NCI-H187 (cell line): ENCODE results near the gene KLHL3.

ENCODE experiments used
- DNase-seq, 2 experiments: peaks; one replicate each; lab custom pipeline; 2025; lab: John Stamatoyannopoulos, UW

The KLHL3 gene

DNA sequence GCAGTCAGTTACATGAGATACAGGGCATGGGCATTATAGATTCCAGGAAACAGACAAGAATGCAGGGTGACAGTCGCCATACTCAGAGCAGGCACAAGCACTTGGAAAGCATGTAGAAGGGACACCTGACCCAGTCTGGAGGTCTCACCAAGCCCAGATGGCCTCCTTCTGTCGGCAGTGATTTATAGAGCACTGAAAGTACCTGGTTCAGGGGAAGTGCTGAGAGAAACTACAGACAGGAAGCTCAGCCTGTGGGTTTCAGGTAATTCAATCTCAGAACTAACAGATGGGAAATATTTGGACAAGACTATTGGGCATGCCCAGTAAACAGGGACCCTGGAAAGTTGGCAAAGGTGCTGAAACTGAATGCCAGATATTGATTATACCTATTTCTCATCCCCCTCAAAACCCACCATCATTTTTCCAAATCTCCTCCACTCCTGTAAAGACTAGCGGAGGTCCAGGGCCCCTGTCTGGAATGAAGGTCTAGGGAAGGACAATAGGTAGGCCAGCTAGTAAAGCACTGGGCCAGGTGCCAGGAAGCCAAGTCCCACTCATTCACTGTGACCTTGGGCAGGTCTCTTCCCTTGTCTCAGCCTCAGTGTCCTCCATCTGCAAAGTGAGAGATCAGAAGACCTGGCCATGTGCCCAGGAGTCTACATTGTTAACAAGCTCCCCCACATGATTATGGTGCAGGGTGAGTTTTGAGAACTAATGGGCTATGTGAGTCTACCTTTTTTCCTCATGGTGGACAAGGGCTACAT is 26.9 kb downstream of the KLHL3 start:
- no peak for DNase-seq

DNA sequence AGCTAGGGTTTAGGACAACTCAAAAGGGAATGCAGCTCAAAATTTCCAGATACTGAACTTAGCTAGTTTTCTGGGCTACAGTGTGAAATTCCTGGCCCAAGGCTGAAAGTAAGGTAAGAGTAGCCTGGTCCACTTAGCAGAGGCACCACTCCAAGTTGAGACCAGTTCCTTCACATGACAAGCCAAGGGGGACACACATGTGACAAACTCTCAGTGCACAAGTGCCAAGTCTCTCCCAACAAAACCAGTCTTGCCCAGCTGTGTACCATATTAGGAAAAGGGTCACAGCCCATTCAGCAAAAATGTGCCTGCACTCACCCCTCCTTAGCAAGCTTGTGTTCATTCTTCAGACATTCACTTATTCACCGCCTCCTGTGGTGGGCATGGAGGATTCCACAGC is 27.8 kb downstream of the KLHL3 start:
- no peak for DNase-seq

DNA sequence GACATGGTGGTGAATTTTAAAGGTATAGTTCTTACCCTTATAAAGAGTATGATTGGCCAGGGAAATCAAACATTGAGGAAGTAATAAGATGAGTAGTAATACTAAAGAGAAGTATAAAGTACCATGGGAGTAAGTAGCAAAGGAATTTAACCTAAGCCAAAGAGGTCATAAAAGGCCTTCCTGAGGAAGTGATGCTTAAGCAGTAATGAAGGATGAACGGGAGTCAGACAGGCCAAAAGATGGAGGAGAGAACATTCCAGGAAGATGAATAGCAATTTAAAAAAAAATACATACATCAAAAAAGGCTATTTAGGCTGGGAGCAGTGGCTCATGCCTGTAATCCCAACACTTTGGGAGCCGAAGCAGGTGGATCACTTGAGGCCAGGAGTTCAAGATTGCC is 29.0 kb downstream of the KLHL3 start:
- DNase-seq = no peak

DNA sequence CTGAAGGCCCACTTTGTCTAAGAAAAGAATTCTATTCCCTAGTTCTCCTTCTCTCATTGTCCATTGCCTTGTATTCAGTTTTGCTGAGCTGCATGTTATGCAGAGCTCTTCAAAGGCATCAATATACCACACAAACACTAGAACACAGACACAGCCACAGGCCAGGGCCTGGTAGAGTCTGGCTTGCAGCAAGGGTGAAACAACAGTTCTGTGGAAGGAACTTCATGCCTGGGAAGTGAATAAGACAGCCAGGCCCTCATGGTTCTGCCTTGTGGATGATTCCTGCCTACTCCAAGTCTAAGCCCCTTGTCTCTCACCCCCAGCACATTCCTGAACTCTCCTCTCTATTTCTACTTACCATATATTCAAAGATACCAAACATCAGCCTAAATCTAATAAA is 30.8 kb downstream of the KLHL3 start:
- DNase-seq = no peak

DNA sequence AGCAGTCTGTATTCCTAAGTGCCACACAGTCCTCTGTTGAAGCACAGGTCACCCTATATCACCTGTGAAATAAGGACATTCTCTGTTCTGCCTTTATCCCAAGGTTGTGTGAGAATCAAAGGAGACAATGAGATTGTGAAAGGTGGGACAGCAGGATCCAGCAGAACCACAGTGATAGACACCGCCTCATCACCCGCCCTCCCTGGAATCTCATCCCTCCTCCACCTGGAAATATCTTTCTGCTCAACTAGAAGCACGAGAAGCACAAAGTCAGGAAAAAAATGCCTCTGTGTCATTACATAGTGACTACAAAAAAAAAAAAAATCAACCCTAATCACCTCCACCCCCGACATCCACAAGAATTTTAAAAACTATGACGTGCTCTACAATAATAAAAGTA is 32.3 kb downstream of the KLHL3 start:
- no peak for DNase-seq

DNA sequence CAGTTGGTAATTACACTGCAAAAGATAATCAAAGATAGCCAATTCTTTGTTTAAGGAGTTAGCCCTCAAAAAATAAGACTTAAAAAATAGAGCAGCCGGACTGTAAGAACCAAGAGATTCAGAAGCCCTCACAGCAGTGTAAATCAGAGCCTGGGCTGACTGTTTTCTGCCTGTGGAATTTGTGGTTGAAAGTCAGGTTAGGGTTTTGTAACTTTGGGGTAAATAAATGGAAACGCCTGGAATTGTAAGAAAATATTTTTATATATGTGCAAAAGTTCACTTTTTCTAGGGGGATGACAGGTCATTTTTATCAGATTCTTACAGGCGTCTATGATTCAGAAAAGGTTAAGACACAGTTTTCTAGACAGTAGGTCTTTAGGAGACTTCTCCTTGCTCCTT is 35.6 kb downstream of the KLHL3 start:
- no peak for DNase-seq

DNA sequence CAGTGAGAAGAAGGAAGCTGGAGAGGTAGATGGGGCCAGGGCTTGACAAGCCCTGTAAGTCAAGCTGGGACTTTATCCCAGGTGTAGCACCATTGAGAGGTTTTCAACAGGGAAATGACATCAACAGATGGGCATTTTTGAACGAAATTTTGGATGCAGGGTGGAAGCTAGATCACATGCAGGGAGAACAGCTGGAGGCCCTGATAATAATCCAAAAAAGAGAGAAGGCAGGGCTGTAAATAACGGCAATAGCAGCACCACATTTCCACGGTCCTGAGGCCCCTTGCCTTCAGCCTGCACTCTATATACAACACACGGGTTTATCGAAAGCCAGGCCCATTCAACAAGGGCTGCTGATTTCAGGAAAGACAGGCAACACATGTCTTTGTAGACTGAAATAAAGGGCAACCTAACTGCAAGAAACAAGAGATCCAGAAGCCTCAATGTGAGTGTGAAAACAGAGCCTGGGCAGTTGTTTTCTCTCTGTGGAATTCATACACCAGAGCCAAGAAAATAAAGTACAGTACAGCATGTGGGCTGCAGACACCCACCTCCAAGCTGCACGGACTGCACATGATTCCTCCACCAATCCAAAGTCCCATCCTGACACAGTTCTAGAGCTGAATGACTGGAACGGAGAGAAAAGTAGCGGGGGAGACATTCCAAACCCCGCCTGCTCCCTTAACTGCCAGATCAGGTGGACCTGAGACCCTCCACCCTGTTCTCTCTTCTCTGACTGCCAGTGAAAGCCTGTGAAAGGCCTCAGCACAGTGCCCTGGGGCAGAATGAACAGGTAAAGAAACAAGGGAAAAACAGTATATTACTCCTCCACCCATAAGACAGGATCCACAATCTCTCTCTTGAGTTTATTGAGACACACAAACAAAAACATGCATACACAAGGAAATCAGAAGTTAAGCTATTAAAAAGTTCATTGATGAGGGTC is 36.3 kb downstream of the KLHL3 start:
- no peak for DNase-seq

DNA sequence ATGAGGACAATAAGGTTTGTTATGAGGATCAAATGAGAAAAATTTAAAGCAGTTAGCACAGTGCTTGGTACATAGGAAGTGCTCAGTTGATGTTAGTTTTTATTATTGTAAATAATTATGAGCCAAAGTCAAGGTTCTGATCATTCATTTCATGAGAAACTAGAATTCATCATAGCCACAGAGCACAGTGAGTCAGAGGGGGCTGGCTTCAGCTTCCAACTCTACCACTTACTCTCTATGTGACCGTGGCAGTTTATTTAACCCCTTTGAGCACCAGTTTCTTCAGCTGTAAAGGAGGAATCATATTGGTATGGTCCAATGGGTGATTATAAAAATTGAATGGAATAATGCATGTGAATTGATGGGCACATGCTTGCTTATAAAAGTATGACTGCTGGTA is 39.4 kb downstream of the KLHL3 start:
- no peak for DNase-seq

DNA sequence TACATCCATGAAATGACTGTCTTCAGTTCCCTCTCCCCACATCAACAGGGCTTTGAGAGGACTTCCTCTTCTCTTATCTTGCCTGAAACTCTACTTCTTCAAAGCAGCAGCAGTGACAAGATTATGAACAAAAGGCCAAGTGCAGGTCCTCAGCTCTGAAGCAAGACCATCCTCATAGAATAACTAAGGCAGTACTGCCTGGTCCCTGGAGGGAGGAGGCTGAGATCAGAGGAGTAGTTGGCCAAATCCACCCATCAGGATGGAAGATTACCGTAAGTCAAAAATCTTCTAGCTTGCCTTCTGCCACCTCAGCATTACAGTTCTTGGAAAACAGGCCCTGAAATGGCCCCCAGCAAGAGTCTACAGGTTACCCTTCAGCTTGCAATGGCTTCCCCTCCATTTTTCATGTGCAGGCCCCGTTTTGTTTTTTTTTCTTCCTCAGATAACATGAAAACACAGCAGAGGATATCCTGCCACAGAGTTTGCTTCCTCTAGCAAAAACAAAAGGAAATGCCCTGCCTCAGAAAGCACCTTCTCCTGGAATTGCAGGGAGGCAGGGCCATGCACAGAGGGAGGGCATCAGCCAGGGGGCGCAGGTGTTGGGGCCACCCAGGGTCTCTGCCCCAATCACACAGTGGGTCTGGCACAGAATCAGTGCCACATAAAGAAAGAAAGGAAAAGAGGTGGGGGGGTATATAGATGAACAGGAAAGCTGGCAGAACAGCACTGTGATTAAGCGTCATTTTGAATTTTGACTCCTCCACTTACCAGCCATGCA is 40.0 kb downstream of the KLHL3 start:
- DNase-seq = no peak

DNA sequence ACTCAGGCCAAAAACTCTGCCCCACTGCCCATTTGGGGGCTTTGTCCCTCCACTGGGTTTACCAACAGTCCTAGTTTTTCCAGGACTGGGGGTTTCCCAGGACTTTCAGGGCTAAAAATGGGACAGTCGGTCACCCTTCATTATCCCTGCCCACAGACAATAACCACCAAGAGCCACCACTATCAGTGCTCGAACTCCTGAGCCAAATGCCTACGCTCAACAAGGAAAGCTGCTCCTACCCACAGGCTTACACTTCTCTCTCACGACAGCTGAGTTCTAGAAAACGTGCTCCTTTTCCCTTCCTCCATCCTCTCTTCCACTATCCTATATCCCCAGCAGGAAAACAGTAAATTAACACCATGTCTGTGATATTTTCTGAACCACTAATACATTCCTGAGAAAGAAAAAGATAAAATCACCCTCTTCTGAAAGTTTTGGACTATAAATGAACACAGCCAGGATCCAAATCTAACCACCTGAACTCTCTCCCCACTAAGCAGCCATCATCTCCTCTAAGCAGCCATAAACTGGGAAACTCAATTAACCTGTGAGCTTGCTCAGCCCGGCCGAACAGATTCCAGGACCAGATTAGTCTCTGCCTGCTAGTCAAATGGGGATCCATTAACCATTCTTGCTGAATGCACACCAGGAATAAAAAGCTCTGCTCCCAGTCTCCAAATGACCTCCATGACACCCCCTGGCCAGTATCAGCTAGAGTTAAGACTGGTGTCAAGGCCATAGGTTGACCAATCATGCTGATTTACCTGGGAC is 41.8 kb downstream of the KLHL3 start:
- no peak for DNase-seq

DNA sequence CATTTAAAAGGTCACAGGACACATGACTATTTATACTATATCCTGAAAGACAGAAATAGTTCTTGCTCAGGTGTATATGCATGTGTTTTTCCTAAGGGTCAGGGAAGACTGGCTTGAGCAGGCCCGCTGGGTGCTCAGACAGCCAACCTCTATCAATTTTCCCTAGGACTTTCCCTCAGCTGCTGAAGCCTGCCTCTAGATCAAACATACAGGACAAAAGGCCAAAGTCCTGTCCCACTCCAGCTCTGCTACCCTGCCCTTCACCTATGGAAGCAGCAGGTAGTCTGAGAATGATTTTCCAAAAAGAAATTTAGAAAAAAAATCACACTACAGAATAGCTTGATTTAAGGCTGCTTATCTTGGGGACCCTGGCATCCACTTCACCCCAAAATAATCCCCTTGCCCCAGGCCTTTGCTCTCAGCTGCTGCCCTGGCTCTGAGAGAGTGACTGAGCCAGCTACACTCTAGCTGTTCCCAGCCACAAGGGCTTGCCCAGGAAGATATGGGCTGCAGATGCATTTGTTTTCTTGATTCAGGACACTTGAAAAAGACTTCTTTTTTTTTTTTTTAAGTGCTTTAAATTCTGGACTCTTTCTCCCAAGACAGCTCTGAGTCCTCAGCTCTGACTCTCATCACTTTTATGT is 42.5 kb downstream of the KLHL3 start:
- no peak for DNase-seq

DNA sequence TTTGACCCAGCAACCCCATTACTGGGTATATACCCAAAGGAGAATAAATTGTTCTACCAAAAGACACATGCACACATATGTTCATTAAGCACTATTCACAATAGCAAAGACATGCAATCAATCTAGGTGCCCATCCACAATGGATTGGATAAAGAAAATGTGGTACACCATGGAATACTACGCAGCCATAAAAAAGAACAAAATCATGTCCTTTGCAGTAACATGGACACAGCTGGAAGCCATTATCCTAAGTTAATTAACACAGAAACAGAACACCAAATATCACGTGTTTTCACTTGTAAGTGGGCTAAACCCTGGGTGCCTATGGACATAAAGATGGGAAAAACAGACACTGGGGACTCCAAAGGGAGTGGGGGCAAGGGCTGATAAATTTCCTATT is 46.6 kb downstream of the KLHL3 start:
- no peak for DNase-seq

DNA sequence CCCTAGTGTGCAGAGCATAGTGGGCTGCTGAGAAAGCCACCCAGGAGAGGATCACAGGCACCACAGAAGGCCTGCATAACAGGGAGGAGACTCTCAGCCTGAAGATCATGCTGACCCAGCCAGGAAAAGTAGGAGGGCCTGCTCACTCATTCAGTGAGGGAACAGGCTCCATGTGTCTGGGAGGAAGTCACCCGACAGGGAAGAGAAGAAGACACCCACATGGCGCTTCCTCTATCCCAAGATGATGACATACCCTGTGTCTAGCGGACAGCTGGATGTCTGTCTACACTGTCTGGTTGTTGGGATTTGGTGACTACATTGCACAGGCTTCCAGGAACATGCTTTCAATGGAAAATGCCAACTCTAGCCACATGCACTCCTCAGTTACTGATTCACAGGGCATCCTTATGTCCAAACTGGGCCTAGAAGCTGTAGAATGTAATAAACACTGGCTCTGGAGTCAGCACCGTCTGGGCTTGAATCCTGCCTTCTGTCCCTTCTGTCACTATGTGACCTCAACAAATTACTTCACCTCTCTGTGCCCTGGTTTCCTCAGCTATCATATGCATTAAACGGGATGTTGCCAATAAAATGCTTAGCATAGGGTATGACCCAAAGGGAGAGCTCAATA is 47.6 kb downstream of the KLHL3 start:
- no peak for DNase-seq

DNA sequence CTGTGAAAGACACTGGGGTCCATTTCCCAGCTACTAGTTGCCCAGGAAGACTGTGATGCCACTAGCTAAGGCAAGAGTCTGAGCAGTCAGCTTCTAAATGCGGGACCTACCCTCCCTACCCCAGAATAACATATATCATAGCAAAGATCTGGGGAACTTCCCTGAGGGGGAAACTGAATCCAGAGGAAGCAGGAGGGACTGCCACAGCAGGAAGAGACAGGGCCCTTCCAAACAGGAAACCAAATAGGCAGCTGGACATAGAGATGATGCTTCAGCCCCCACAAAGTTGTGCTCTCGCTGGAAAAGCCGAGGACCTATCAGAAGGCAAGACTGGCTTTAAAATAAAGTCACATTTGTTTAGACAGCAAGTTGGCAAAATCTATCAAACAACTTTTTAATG is 51.1 kb downstream of the KLHL3 start:
- DNase-seq = no peak

DNA sequence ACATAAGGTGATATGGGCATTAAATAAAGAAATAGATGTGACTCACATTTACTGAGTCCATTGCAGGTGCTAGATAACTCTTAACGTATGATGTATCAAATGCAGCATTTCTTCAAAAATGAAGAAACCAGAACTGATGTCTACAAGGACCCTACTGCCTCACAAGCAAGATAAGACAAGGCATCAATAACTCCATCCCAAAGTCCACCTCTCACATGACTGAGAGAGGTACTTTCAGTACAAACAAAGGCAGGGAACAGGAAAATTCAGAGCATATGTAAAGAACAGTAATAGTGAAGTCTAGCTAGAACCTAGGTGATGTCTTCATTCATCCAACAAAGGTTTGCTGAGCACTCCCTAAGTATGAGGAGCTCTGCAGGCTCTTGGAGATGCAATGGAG is 54.7 kb downstream of the KLHL3 start:
- no peak for DNase-seq

DNA sequence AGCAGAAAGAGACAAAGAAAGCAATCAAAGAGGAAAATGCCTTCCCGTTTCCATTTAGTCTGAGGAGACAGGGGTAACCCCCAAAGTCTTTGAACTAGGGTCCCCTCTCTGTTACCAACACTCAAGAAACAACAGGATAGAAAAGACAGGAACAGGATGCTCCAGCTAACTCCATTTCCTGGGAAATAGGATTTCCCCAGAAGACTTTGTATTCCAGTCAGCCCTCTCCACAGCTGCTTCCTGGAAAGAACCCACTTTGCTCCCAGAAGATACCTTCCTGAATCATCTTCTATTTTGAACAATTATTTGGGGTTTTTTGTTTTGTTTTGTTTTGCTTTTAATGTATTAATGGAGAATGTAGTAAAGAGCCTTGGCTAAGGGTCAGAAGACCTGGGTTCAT is 56.0 kb downstream of the KLHL3 start:
- no peak for DNase-seq

DNA sequence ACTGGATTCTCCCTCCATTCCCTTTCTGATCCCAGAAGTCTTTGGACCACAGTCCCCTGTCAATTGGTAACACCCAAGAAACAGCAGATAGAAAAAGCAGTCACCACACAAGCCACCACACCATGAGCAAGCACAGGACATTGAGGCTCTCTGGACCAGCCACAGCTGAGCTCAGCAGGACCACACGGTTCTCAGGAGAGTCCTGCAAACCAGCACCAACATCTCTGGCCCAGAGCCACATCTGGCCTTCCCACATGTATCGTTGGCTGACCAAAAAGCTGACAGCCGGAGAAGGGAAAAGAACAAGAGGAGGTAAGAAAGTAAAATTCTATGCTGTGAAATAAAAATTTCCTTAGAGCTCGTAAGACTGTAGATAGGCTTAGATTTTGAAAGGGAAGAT is 56.7 kb downstream of the KLHL3 start:
- no peak for DNase-seq

DNA sequence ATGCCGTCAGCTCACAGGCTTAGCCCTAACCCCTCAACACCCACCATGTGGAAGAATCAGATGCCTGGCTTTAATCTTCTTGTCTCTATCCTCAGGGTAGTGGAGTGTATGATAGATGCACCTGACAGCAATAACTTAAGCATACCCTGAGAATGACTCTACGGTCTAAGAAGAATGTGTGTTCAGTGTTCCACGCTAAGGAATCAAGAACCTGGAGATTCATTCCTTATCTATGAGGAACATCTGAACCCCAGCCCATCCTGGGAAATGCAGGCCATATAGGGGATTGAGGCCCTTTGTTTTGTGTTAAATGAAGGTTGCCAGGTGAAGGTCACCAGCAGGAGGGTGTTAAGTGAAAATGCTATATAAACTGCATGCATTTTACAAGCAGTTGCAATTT is 63.0 kb downstream of the KLHL3 start:
- no peak for DNase-seq

DNA sequence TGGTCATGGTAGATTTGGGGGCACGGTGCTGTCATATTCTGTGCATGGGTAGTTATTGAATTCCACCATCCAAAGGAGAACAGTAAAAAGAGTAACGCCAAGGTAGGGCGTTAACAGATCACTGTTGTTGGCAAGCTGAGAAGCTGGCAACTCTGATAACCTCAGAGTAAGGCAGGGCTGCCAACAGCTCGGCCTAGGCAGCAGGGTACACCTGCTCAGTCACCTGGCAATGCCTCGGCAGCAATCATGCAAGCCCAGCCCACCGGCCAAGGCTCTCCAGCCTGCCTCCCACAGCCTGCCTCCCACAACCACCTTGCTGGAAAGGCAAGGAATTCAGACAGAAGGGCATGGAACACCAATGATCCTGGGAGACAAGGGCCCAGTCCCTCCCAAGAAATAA is 63.9 kb downstream of the KLHL3 start:
- no peak for DNase-seq

DNA sequence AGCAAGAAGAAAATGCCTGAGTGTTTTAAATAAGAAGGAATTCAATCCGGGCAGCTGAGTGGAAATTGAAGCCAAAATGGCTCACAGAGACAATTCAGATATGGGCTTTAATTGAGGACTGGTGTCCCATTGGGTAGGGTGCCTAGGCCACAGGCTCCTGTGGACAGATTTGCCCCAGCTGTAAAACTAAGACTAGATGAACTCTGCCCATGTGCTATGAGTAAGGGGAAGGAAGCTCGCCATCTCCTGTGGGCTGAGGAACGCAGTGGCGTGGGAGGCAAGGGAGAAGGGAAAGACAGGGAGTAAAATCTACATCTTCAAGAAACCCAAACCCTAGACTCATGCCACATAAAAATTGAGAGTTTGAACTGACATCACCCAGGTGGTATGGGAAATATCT is 66.1 kb downstream of the KLHL3 start:
- no peak for DNase-seq

DNA sequence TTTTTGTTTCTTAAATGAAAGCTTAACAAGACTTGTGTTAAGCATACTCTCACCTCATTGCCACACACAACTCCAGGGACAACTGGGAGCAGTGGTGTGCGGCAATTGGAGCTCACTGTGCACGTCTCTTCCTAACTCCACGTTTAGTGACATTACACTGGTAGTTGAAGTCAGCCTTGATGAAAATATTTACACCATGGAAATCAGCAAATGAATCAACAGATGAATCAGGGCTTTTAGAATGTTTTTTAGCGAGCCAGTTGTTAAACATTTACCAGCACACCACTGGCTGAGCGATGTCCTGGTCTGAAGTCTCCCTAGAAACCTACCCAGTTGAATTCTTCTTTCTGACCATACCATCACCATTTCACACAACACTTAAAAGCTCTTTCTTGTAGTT is 67.3 kb downstream of the KLHL3 start:
- DNase-seq = no peak
